ENCODE measurements around the gene RHOT2.

RHOT2 gene

GRCh38 chr16:647173-647902, 20.6 kb upstream of the RHOT2 start:
- Histone ChIP-seq H3K9ac (no peak overlapping the region), H3K36me3 (ENCODE audit: control insufficient read depth, insufficient read depth, low read length) (no peaks in the 10 kb centered on the region), H3K4me1 (peaks cover 46% of the 10 kb centered on the region), H3K27me3 (ENCODE audit: control insufficient read depth, insufficient read depth, low read length) (no peaks in the 10 kb centered on the region), H3K27ac (no peak overlapping the region), H3K79me2 (peaks cover 34% of the 10 kb centered on the region), H3K4me2 (ENCODE audit: low read length) (no peak overlapping the region), H3K9me3 (ENCODE audit: control insufficient read depth, low read length) (no peaks in the 10 kb centered on the region), H2AFZ (no peak overlapping the region), H3K4me3 (ENCODE audit: low read depth, low read length) (no peak overlapping the region)
- TF ChIP-seq CTCF (IDR thresholded peaks at IDR 0.05) = no peak

GRCh38 chr16:648071-648780, 19.7 kb upstream of the RHOT2 start:
- H3K4me1 ChIP-seq = peaks cover 39% of the 10 kb centered on the region

GRCh38 chr16:648781-649589, 18.9 kb upstream of the RHOT2 start, which contains the start of gene WDR90:
Gene WDR90 (plus strand): TSS chr16:649365. CDS start chr16:649417, 52 bp downstream.
- Histone ChIP-seq H3K4me3 (ENCODE audit: low read depth, low read length) (peak within 1 kb of the TSS; percentile 53), H3K27ac (peak within 1 kb of the TSS; percentile 80), H3K9me3 (ENCODE audit: control insufficient read depth, low read length) (no peaks in the 10 kb centered on the region), H3K4me1 (peaks cover 35% of the 10 kb centered on the region), H3K79me2 (peaks cover 21% of the 10 kb centered on the region), H3K9ac (peak within 1 kb of the TSS; percentile 57), H3K27me3 (ENCODE audit: control insufficient read depth, insufficient read depth, low read length) (no peaks in the 10 kb centered on the region), H3K4me2 (ENCODE audit: low read length) (peak within 1 kb of the TSS; percentile 85), H2AFZ (peak within 1 kb of the TSS; percentile 82), H3K36me3 (ENCODE audit: control insufficient read depth, insufficient read depth, low read length) (no peaks in the 10 kb centered on the region)
- TF ChIP-seq CTCF (IDR thresholded peaks at IDR 0.05) = no peak

More at GRCh38 chr16:648071-648780, 19.7 kb upstream of the RHOT2 start:
- Histone ChIP-seq H3K27me3 (ENCODE audit: control insufficient read depth, insufficient read depth, low read length) (no peaks in the 10 kb centered on the region), H2AFZ (peak overlapping the region; percentile 82), H3K79me2 (peaks cover 27% of the 10 kb centered on the region), H3K4me3 (ENCODE audit: low read depth, low read length) (peak overlapping the region; percentile 53), H3K4me2 (ENCODE audit: low read length) (peak overlapping the region; percentile 85), H3K9me3 (ENCODE audit: control insufficient read depth, low read length) (no peaks in the 10 kb centered on the region), H3K36me3 (ENCODE audit: control insufficient read depth, insufficient read depth, low read length) (no peaks in the 10 kb centered on the region), H3K9ac (no peak overlapping the region), H3K27ac (peak overlapping the region; percentile 80)
- peak; percentile 27 for TF ChIP-seq CTCF (IDR thresholded peaks at IDR 0.05)

GRCh38 chr16:649631-650030, 18.3 kb upstream of the RHOT2 start:
- H2AFZ ChIP-seq = peak overlapping the region; percentile 82
- H3K36me3 ChIP-seq (ENCODE audit: control insufficient read depth, insufficient read depth, low read length) = no peaks in the 10 kb centered on the region
- no peak for TF ChIP-seq CTCF (IDR thresholded peaks at IDR 0.05)
- H3K9me3 ChIP-seq (ENCODE audit: control insufficient read depth, low read length) = no peaks in the 10 kb centered on the region
- peak overlapping the region; percentile 85 for H3K4me2 ChIP-seq (ENCODE audit: low read length)
- no peaks in the 10 kb centered on the region for H3K27me3 ChIP-seq (ENCODE audit: control insufficient read depth, insufficient read depth, low read length)
- peak overlapping the region; percentile 53 for H3K4me3 ChIP-seq (ENCODE audit: low read depth, low read length)
- H3K79me2 ChIP-seq = peaks cover 15% of the 10 kb centered on the region
- H3K4me1 ChIP-seq = peaks cover 34% of the 10 kb centered on the region
- peak overlapping the region; percentile 57 for H3K9ac ChIP-seq
- no peak overlapping the region for H3K27ac ChIP-seq

All from parathyroid adenoma (tissue), 2 donors.